ENCODE data around the gene LUC7L.

DNA sequence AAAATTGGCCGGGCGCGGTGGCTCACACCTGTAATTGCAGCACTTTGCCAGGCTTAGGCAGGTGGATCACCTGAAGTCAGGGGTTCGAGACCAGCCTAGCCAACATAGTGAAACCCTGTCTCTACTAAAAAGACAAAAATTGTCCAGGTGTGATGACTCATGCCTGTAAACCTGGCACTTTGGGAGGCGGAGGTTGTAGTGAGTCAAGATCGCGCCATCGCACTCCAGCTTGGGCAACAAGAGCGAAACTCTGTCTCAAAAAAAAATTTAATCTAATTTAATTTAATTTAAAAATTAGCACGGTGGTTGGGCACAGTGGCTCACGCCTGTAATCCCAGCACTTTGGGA lies 50.6 kb downstream of the LUC7L start:
- TF ChIP-seq, protein P1, sequence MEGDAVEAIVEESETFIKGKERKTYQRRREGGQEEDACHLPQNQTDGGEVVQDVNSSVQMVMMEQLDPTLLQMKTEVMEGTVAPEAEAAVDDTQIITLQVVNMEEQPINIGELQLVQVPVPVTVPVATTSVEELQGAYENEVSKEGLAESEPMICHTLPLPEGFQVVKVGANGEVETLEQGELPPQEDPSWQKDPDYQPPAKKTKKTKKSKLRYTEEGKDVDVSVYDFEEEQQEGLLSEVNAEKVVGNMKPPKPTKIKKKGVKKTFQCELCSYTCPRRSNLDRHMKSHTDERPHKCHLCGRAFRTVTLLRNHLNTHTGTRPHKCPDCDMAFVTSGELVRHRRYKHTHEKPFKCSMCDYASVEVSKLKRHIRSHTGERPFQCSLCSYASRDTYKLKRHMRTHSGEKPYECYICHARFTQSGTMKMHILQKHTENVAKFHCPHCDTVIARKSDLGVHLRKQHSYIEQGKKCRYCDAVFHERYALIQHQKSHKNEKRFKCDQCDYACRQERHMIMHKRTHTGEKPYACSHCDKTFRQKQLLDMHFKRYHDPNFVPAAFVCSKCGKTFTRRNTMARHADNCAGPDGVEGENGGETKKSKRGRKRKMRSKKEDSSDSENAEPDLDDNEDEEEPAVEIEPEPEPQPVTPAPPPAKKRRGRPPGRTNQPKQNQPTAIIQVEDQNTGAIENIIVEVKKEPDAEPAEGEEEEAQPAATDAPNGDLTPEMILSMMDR (IDR thresholded peaks at IDR 0.05) = no peak
- TF ChIP-seq EP300 (IDR thresholded peaks at IDR 0.05) (no peak), POLR2A (IDR thresholded peaks at IDR 0.05) (no peak)
